OCI-M2 (cell line): ENCODE measurements around the gene C3orf62.

Source experiments
- DNase-seq: peaks from one replicate; lab custom pipeline; 2025; ENCODE audit not compliant: unreplicated experiment; lab: John Stamatoyannopoulos, UW

The C3orf62 gene

DNA sequence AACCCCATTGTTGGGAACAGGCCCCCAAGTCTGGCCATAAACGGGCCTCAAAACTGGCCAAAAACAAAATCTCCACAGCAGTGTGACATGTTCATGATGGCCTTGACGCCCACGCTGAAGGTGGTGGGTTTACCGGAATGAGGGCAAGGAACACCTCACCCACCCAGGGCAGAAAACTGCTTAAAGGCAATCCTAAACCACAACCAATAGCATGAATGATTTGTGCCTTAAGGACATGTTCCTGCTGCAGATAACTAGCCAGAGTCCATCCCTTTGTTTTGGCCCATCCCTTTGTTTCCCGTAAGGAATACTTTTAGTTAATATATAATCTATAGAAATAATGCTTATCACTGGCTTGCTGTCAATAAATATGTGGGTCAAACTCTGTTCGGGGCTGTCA, 57.9 kb downstream of the C3orf62 start:
- no peak for DNase-seq
